Epidermal melanocyte (primary cell): ENCODE results near the gene MTOR.
"Not testable (repeated sequence)": the region's sequence is repeated elsewhere in the genome, so short reads cannot be mapped to it uniquely, and the experiment has no call there.

Experiments used
- DNase-seq: peaks from one replicate; pipeline ENCODE4 v3.0.0; 2011; ENCODE audit warnings: low spot score; ENCODE audit not compliant: insufficient read length

MTOR gene

GRCh38 chr1:11065796-11066195, 196.6 kb downstream of the MTOR start:
- DNase-seq = no peak

GRCh38 chr1:11064942-11065341, 197.4 kb downstream of the MTOR start:
- DNase-seq = no peak

GRCh38 chr1:11063937-11064537, 198.3 kb downstream of the MTOR start:
- not testable (repeated sequence) for DNase-seq

- DNase-seq = peak; percentile 86
Observed at GRCh38 chr1:11062965-11063401, 199.4 kb downstream of the MTOR start.

- no peak for DNase-seq
Observed at GRCh38 chr1:11061652-11062365, 200.5 kb downstream of the MTOR start.

GRCh38 chr1:11059968-11060830, 202.2 kb downstream of the MTOR start, which contains the start of gene SRM:
TSS of gene SRM (minus strand) at chr1:11060018. CDS start at chr1:11059943, 75 bp downstream.
- peak; percentile 99 for DNase-seq

- no peak for DNase-seq
Observed at GRCh38 chr1:11059155-11059967, 203.0 kb downstream of the MTOR start.

- no peak for DNase-seq
Observed at GRCh38 chr1:11058595-11059154, 203.7 kb downstream of the MTOR start.

- DNase-seq = no peak
Observed at GRCh38 chr1:11058026-11058425, 204.3 kb downstream of the MTOR start.

- DNase-seq = no peak
Observed at GRCh38 chr1:11057477-11057876, 204.9 kb downstream of the MTOR start.
